Occipital lobe (tissue), 3 donors: ENCODE results near the gene TNFSF9. TPM values are rescaled to one million over a fixed set of nuclear protein-coding genes. Genes with fewer than 3 reads are reported as not detected.
"Not testable (repeated sequence)": the region's sequence is repeated elsewhere in the genome, so short reads cannot be mapped to it uniquely, and the experiment has no call there.

Source experiments
- DNase-seq: peaks from one replicate; lab custom pipeline; 2025; lab: John Stamatoyannopoulos, UW
- small RNA-seq: library from RNA; depleted of rRNA; stranded (forward); fragments of <200 nt; gene quantifications from one replicate; pipeline ENCODE3, GENCODE V24; 2014
- total RNA-seq: library from RNA; depleted of rRNA; stranded (reverse); fragments of >200 nt; gene quantifications from one replicate; pipeline ENCODE4 v1.2.3, GENCODE V29; 2014

TNFSF9 gene
- total RNA-seq, 1 donor from 2014 or later: 2.2 TPM

- DNase-seq: no peak
Measured at GRCh38 chr19:6571167-6571566, 40.3 kb downstream of the TNFSF9 start.

GRCh38 chr19:6572217-6572616 is 41.4 kb downstream of the TNFSF9 start:
- DNase-seq: no peak

- DNase-seq: no peak
Measured at GRCh38 chr19:6573350-6573749, 42.5 kb downstream of the TNFSF9 start.

- DNase-seq: no peak
Measured at GRCh38 chr19:6576869-6577475, 46.1 kb downstream of the TNFSF9 start.

- DNase-seq: no peak
Measured at GRCh38 chr19:6577476-6578125, 46.8 kb downstream of the TNFSF9 start.

- DNase-seq: no peak
Measured at GRCh38 chr19:6579450-6580178, 48.8 kb downstream of the TNFSF9 start.

- DNase-seq: no peak
Measured at GRCh38 chr19:6580313-6580712, 49.5 kb downstream of the TNFSF9 start.

- not testable (repeated sequence) for DNase-seq
Measured at GRCh38 chr19:6582515-6583484, 52.0 kb downstream of the TNFSF9 start.

Small RNA genes within 50 kb of the gene (small RNA-seq; reads per million reads assigned to genes)
- gene AC010503.2 (not detected), gene RF00019 (not detected)

Other genes starting within 250 kb of the TNFSF9 start
- not detected for gene ACER1, start 197.4 kb upstream of the TNFSF9 start, total RNA-seq
- gene CLPP, start 169.5 kb upstream of the TNFSF9 start, total RNA-seq: 28.2 TPM
- gene ALKBH7, start 158.2 kb upstream of the TNFSF9 start, total RNA-seq: 21.2 TPM
- 3.6 TPM for gene PSPN, start 155.1 kb upstream of the TNFSF9 start, total RNA-seq
- 36.0 TPM for gene GTF2F1, start 137.9 kb upstream of the TNFSF9 start, total RNA-seq
- gene KHSRP, start 106.2 kb upstream of the TNFSF9 start, total RNA-seq: 73.6 TPM
- gene SLC25A41, start 97.3 kb upstream of the TNFSF9 start, total RNA-seq: 1.6 TPM
- 42.6 TPM for gene SLC25A23, start 71.2 kb upstream of the TNFSF9 start, total RNA-seq
- not detected for gene CRB3, start 66.8 kb upstream of the TNFSF9 start, total RNA-seq
- gene DENND1C, start 49.2 kb upstream of the TNFSF9 start, total RNA-seq: not detected
- 135 TPM for gene TUBB4A, start 28.7 kb upstream of the TNFSF9 start, total RNA-seq
- gene CD70, start 60.1 kb downstream of the TNFSF9 start, total RNA-seq: not detected
- gene TNFSF14, start 139.1 kb downstream of the TNFSF9 start, total RNA-seq: not detected
- 12.3 TPM for gene C3, start 189.6 kb downstream of the TNFSF9 start, total RNA-seq
- 11.2 TPM for gene GPR108, start 206.6 kb downstream of the TNFSF9 start, total RNA-seq
- gene TRIP10, start 208.7 kb downstream of the TNFSF9 start, total RNA-seq: 3.0 TPM
- not detected for gene SH2D3A, start 236.4 kb downstream of the TNFSF9 start, total RNA-seq
- 2.5 TPM for gene VAV1, start 241.7 kb downstream of the TNFSF9 start, total RNA-seq